ENCODE results near the gene MYOM1. TPM values are rescaled to one million over a fixed set of nuclear protein-coding genes. Genes with fewer than 3 reads are reported as not detected.

The MYOM1 gene
- total and polyA plus RNA-seq, 2 experiments from 2014 or later, result 1.1 to 1.8 TPM

DNA sequence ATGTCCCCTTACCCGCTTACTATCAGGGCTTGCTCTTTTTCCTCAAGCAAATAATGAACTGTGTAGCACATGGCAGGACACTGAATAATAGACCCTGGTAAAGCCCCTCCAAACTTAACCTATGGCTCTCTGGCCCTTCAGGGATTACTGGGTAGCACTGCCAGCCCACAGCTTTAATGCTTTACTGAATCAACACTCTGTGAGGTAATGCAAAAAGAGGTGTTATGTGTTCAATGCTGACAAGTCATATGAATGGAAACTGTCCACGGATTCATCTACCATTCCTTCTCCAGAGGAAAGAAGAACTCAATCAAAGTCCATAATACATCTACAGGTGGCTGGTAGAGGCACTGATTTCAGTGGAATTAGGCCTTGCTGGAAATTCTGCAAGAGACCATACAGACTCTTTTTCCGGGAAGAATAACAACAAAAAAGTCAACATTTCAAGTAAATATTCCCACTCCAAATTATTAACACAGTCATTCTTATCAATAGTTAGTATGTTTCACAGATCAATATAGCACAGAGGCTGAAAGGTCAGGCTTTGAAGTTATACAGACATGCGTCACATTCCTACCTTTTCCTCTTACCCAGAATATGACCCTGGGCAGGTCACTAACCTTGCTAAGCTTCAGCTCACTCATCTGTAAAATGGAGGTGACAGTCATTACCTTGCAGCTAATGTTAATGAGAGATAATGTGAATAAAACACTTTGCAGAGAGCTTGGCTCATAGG, 13.8 kb upstream of the MYOM1 start:
- Histone ChIP-seq H3K36me3 (replicated peaks; ENCODE audit: insufficient read depth, low read depth) (no peaks in the 10 kb centered on the region), H3K4me3 (no peak overlapping the region), H3K27me3 (no peaks in the 10 kb centered on the region), H3K9me2 (replicated peaks; ENCODE audit: insufficient read depth) (no peaks in the 10 kb centered on the region), H3K27ac (peak overlapping the region; percentile 44), H3K4me1 (ENCODE audit: insufficient read depth) (no peaks in the 10 kb centered on the region), H3K79me2 (no peaks in the 10 kb centered on the region), H4K20me1 (ENCODE audit: insufficient read depth, poor library complexity, severe bottlenecking) (no peaks in the 10 kb centered on the region), H3K9me3 (ENCODE audit: low read depth) (no peaks in the 10 kb centered on the region), H2AFZ (no peak overlapping the region), H3K4me2 (no peak overlapping the region)
- DNase-seq (ENCODE audit: low spot score), result no peak
- TF ChIP-seq, protein P1, sequence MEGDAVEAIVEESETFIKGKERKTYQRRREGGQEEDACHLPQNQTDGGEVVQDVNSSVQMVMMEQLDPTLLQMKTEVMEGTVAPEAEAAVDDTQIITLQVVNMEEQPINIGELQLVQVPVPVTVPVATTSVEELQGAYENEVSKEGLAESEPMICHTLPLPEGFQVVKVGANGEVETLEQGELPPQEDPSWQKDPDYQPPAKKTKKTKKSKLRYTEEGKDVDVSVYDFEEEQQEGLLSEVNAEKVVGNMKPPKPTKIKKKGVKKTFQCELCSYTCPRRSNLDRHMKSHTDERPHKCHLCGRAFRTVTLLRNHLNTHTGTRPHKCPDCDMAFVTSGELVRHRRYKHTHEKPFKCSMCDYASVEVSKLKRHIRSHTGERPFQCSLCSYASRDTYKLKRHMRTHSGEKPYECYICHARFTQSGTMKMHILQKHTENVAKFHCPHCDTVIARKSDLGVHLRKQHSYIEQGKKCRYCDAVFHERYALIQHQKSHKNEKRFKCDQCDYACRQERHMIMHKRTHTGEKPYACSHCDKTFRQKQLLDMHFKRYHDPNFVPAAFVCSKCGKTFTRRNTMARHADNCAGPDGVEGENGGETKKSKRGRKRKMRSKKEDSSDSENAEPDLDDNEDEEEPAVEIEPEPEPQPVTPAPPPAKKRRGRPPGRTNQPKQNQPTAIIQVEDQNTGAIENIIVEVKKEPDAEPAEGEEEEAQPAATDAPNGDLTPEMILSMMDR (IDR thresholded peaks at IDR 0.05; ENCODE audit: poor library complexity), result no peak
- TF ChIP-seq EZH2phosphoT487 (IDR thresholded peaks at IDR 0.05; ENCODE audit: low read depth, severe bottlenecking, unreplicated experiment) (no peak), EZH2 (IDR thresholded peaks at IDR 0.05; ENCODE audit: borderline replicate concordance) (no peak)
- WGBS (ENCODE audit: low lambda C conversion rate, missing lambda C conversion rate), result 71% methylated on average over 4 of the region's 4 CpGs

DNA sequence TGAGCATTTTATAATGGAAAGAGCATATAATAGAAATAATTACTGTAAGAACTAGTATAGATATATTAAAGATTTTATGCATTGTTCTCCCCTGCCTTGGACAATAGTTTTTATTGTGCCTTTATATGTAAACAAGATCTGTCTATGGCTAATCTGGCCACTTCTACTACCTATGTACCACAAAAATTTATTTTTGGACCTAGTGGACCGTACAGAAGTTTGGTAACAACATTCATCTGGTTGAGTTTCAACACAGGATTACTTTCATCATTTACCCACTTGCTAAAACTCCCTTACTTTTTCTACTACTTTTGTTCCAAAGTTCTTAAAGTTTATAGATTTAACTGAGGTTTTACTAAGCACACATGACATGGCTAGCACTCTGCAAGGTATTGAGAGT, 13.2 kb upstream of the MYOM1 start:
- Histone ChIP-seq H3K79me2 (no peaks in the 10 kb centered on the region), H3K27ac (peak overlapping the region; percentile 44), H3K4me2 (no peak overlapping the region), H3K27me3 (no peaks in the 10 kb centered on the region), H4K20me1 (ENCODE audit: insufficient read depth, poor library complexity, severe bottlenecking) (no peaks in the 10 kb centered on the region), H3K4me1 (ENCODE audit: insufficient read depth) (no peaks in the 10 kb centered on the region), H3K4me3 (no peak overlapping the region), H3K9me2 (replicated peaks; ENCODE audit: insufficient read depth) (no peaks in the 10 kb centered on the region), H3K36me3 (replicated peaks; ENCODE audit: insufficient read depth, low read depth) (no peaks in the 10 kb centered on the region), H3K9me3 (ENCODE audit: low read depth) (no peaks in the 10 kb centered on the region), H2AFZ (no peak overlapping the region)
- DNase-seq (ENCODE audit: low spot score), result no peak
- TF ChIP-seq EZH2 (IDR thresholded peaks at IDR 0.05; ENCODE audit: borderline replicate concordance) (no peak), EZH2phosphoT487 (IDR thresholded peaks at IDR 0.05; ENCODE audit: low read depth, severe bottlenecking, unreplicated experiment) (no peak)
- TF ChIP-seq, protein P1 (IDR thresholded peaks at IDR 0.05; ENCODE audit: poor library complexity), result no peak
- 88% methylated on average over 1 of the region's 1 CpG for WGBS (ENCODE audit: low lambda C conversion rate, missing lambda C conversion rate)

GRCh38 chr18:3230401-3231334, 10.9 kb upstream of the MYOM1 start:
- 89% methylated on average over 9 of the region's 9 CpGs for WGBS (ENCODE audit: low lambda C conversion rate, missing lambda C conversion rate)
- Histone ChIP-seq H3K9me3 (ENCODE audit: low read depth) (no peaks in the 10 kb centered on the region), H3K9me2 (replicated peaks; ENCODE audit: insufficient read depth) (no peaks in the 10 kb centered on the region), H3K27ac (no peak overlapping the region), H3K4me2 (no peak overlapping the region), H3K79me2 (no peaks in the 10 kb centered on the region), H3K4me3 (no peak overlapping the region), H4K20me1 (ENCODE audit: insufficient read depth, poor library complexity, severe bottlenecking) (no peaks in the 10 kb centered on the region), H2AFZ (no peak overlapping the region), H3K4me1 (ENCODE audit: insufficient read depth) (peaks cover 5% of the 10 kb centered on the region), H3K27me3 (no peaks in the 10 kb centered on the region), H3K36me3 (replicated peaks; ENCODE audit: insufficient read depth, low read depth) (no peaks in the 10 kb centered on the region)
- no peak for TF ChIP-seq EZH2 (IDR thresholded peaks at IDR 0.05; ENCODE audit: borderline replicate concordance)
- no peak for TF ChIP-seq EZH2phosphoT487 (IDR thresholded peaks at IDR 0.05; ENCODE audit: low read depth, severe bottlenecking, unreplicated experiment)
- TF ChIP-seq, protein P1 (IDR thresholded peaks at IDR 0.05; ENCODE audit: poor library complexity), result no peak
- no peak for DNase-seq (ENCODE audit: low spot score)

All from hepatocyte (in vitro differentiated cells).